ENCODE results near the gene SGO2. TPM values are rescaled to one million over a fixed set of nuclear protein-coding genes. Genes with fewer than 3 reads are reported as not detected.

The SGO2 gene
- total and polyA plus RNA-seq, 8 donors, result 3.6 to 26.2 (median 14.2) TPM

DNA sequence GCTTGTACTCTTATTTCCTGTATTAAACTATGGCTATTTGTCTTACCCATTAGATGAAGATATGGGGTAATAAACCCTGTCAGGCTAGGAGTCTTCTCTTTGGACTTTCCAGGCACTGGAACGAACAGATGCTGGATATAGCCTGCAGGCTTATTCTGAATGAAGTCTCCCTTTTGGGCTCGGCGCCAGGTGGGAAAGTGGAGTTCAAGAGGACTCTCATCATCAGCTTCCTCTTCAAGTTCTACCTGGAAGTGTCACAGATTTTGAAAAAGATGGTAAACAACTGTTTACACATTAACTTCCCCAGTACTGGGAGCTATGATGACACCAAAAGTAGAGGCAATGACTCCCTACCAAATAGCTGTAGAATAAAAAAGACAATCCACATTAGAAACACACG lies 87.7 kb downstream of the SGO2 start:
- no peak overlapping the region for H3K27ac ChIP-seq
- H3K9me3 ChIP-seq, result no peaks in the 10 kb centered on the region
- H3K27me3 ChIP-seq, result no peaks in the 10 kb centered on the region
- no peaks in the 10 kb centered on the region for H3K36me3 ChIP-seq
- intact Hi-C loops (cut with DNase I), result no loop called here
- H3K4me1 ChIP-seq, result peaks cover 0 to 24% of the 10 kb centered on the region in 2 donors
- no peak overlapping the region for H3K4me3 ChIP-seq
- ATAC-seq (no peak), DNase-seq (no peak)
- TF ChIP-seq, protein P1, sequence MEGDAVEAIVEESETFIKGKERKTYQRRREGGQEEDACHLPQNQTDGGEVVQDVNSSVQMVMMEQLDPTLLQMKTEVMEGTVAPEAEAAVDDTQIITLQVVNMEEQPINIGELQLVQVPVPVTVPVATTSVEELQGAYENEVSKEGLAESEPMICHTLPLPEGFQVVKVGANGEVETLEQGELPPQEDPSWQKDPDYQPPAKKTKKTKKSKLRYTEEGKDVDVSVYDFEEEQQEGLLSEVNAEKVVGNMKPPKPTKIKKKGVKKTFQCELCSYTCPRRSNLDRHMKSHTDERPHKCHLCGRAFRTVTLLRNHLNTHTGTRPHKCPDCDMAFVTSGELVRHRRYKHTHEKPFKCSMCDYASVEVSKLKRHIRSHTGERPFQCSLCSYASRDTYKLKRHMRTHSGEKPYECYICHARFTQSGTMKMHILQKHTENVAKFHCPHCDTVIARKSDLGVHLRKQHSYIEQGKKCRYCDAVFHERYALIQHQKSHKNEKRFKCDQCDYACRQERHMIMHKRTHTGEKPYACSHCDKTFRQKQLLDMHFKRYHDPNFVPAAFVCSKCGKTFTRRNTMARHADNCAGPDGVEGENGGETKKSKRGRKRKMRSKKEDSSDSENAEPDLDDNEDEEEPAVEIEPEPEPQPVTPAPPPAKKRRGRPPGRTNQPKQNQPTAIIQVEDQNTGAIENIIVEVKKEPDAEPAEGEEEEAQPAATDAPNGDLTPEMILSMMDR (IDR thresholded peaks at IDR 0.05), result no peak

DNA sequence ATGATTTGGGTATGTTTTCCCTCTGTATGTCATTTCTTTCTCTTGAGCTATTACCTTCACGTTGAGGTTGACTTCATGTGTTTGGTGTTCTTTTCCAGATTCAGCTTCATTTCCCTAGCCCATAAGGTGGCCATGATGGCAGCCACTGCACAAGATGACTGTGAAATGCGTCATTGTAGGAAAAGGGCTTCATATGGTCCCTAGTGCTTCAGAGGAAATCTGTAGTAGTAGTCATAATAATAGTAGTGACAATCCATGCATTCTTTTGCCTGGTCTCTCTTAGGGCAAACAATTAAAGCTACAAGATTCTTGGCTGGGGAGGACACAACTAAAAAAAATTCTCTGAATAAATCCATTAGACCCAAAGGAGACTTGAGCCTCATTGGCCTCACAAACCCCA lies 88.2 kb downstream of the SGO2 start:
- DNase-seq, result no peak
- no peak overlapping the region for H3K27ac ChIP-seq
- no peaks in the 10 kb centered on the region for H3K36me3 ChIP-seq
- TF ChIP-seq, protein P1 (IDR thresholded peaks at IDR 0.05), result no peak
- ATAC-seq, result no peak
- H3K27me3 ChIP-seq, result no peaks in the 10 kb centered on the region
- H3K4me1 ChIP-seq, result peaks cover 0 to 24% of the 10 kb centered on the region in 2 donors
- no peaks in the 10 kb centered on the region for H3K9me3 ChIP-seq
- H3K4me3 ChIP-seq, result no peak overlapping the region
- intact Hi-C loops (cut with DNase I), result no loop called here

DNA sequence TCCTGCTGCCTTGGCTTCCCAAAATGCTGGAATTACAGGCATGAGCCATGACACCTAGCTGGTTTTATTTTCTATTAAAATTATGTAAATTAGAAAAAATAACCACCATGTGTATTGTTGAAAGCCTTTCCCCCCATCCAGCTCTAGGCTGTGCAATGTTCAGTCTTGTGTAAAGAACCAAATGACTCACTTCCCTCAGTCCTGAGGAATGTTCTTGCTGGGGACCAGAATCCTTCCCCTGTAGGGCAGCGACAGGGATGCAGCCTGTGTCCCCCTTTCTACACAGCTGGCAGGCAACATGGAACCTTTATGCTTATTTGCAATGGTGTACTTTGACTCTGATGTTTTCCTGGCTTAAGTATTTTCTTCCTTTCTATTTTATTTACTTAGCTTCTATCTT lies 89.2 kb downstream of the SGO2 start:
- TF ChIP-seq, protein P1 (IDR thresholded peaks at IDR 0.05), result no peak
- Histone ChIP-seq H3K27ac (no peak overlapping the region), H3K4me3 (no peak overlapping the region), H3K27me3 (no peaks in the 10 kb centered on the region), H3K9me3 (no peaks in the 10 kb centered on the region), H3K4me1 (peaks cover 0 to 24% of the 10 kb centered on the region in 2 donors), H3K36me3 (no peaks in the 10 kb centered on the region)
- ATAC-seq, result peak; percentile 60
- intact Hi-C loops (cut with DNase I), result no loop called here
- no peak for DNase-seq

DNA sequence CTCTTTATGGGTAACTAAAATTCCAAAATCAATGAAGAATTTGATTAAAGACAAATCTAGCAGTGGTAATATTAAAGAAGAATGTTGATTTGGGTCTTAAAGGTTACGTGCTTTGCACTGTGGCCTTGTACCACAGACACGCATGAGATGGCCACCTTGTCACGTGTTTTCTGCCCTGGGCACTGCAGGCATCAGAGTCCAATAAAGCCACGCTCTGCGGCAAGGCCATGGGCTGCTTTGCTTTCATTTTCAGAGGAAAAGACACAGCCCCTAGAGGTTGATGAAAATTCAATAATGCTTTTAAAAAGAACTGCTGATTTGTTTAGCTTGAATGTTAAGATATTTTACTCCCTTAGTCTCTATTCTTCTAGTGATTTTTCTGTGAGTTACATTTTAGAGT lies 90.2 kb downstream of the SGO2 start:
- Histone ChIP-seq H3K9me3 (no peaks in the 10 kb centered on the region), H3K4me3 (no peak overlapping the region), H3K27ac (peak overlapping the region in 1 of 2 donors; percentile 29), H3K36me3 (no peaks in the 10 kb centered on the region), H3K4me1 (peaks cover 0 to 24% of the 10 kb centered on the region in 2 donors), H3K27me3 (no peaks in the 10 kb centered on the region)
- DNase-seq, result peak in 1 of 4 donors; percentile 36
- ATAC-seq, result no peak
- intact Hi-C loops (cut with DNase I), result no loop called here
- TF ChIP-seq, protein P1 (IDR thresholded peaks at IDR 0.05), result no peak

DNA sequence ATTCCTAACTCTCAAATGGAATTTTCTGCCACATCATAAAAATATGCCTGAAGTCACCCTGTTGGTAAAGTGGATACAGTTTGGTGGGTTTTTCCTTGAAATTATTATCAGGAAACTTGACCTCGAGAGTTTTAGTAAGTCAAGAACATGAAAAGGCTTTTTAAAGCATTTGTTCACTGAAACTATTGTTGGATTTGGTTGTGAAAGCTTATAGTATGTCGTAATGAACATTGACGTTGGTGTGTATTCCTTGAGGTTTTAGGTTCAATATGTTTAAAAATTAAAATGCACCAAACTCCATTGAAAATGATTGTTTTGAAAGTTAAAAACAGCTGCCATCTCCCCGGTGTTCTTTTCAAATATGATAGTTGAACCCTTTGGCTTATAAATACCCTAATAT lies 90.6 kb downstream of the SGO2 start:
- DNase-seq, result no peak
- Histone ChIP-seq H3K4me3 (no peak overlapping the region), H3K36me3 (no peaks in the 10 kb centered on the region), H3K27me3 (no peaks in the 10 kb centered on the region), H3K4me1 (peaks cover 0 to 24% of the 10 kb centered on the region in 2 donors), H3K9me3 (no peaks in the 10 kb centered on the region), H3K27ac (peak overlapping the region in 1 of 2 donors; percentile 29)
- TF ChIP-seq, protein P1 (IDR thresholded peaks at IDR 0.05), result no peak
- no peak for ATAC-seq
- intact Hi-C loops (cut with DNase I), result no loop called here
